Ramos (cell line): ENCODE data around the gene PHYH.

Experiments
- in situ Hi-C: fragments of 300-500 bp; cut with MboI; formaldehyde crosslinking; loops from one replicate; pipeline ENCODE4 v1.14.3; 2022; ENCODE audit warnings: low sequenced_read_pairs; ENCODE audit not compliant: unreplicated experiment

Gene PHYH

DNA sequence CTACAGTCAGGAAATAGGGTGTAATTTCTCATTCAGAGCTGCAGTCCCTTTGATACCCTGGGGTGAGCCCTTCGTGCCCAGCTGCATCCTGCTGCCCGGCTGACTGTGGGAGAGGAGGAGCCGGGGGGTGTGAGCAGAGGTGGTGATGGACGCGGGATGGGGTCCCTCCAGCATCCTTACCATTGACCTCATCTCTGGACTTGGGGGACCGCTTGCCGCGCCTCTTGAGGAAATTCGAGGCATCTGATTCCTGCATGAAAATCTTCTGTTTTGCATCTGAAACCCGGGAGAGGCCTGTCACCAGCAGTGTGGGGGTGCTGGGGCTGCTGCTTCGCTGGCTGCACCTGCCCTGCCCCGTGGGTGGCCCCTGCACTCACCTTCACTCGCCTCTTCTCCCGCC, 66.5 kb downstream of the PHYH start:
- in situ Hi-C loops = no loop called here

DNA sequence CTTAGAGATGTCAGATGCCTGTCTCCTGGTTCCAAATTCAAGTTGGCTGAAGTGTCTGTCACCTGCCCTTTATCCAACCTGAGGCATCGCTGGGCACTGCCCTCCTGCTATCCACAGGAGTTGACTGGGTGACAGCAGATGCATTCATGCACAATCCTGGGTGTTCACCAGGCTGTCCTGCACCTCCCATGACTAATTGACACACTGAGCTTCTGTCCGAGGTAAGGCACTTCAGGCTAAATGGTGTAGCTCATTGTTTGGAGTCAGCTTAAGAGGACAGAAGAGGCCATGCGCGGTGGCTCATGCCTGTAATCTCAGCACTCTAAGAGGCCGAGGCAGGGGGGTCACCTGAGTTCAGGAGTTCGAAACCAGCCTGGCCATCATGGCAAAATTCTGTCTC, 68.1 kb downstream of the PHYH start:
- in situ Hi-C loops = no loop called here

DNA sequence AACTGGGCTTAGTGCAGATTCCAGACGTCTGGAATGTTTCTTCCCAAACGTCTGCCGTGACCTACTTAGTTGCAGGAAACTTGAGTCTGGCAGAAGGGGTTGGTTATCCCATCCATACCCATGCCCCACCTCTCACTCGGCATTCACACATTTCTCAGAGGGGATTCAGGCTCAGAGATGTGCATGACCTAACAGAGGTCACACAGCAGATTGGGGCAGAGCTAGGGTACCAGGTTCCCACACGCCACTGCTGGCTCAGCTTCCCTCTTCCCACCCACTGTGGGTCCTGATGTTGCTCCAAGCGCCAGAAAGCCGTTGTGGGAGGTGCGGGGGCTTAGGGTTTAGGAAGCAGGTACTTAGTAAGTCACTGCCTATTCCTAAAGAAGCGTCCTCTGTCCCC, 68.7 kb downstream of the PHYH start:
- in situ Hi-C loops = no loop called here
